K562 (cell line): Measurements from ENCODE around the gene HNRNPA3. TPM values are rescaled to one million over a fixed set of nuclear protein-coding genes. Genes with fewer than 3 reads are reported as not detected.

Source experiments
- ATF3 ChIP-seq, 2 experiments: fragments of 450-650 bp in 1 of 2; sonication (generic) in 1 of 2; formaldehyde crosslinking in 1 of 2; IDR thresholded peaks in 1 of 2; conservative IDR thresholded peaks in 1 of 2; 2 replicates each; pipeline versions ENCODE4 v1.6.1 to v1.8.1; 2016 to 2023; ENCODE audit warnings: mild to moderate bottlenecking in 2 of 2, moderate library complexity in 2 of 2, inconsistent platforms in 1 of 2, missing genetic modification reagents in 1 of 2
- CCAR2 ChIP-seq: fragments of 200-400 bp; formaldehyde crosslinking; IDR thresholded peaks from 2 replicates; pipeline ENCODE4 v1.6.1; 2017; ENCODE audit warnings: mild to moderate bottlenecking, low read depth, low read length
- MEF2D ChIP-seq: conservative IDR thresholded peaks from 2 replicates; pipeline ENCODE4 v1.6.1; 2016; ENCODE audit warnings: low read depth, missing genetic modification characterization, missing compliant biosample characterization
- NEUROD1 ChIP-seq: fragments of 150-350 bp; IDR thresholded peaks from 2 replicates; pipeline ENCODE4 v1.6.1; 2014; ENCODE audit warnings: borderline replicate concordance, low read length, low read depth; ENCODE audit not compliant: partially characterized antibody
- RBM39 ChIP-seq: fragments of 200-400 bp; formaldehyde crosslinking; optimal IDR thresholded peaks from 2 replicates; pipeline ENCODE3; 2018; ENCODE audit warnings: low read depth, low read length
- TOE1 ChIP-seq, 2 experiments: fragments of 450-650 bp in 1 of 2; sonication (generic) in 1 of 2; formaldehyde crosslinking in 1 of 2; IDR thresholded peaks; 2 replicates each; pipeline versions ENCODE4 v1.7.1 to v1.8.0; 2016 to 2022; ENCODE audit warnings: borderline replicate concordance in 2 of 2, mild to moderate bottlenecking in 2 of 2, antibody characterized with exemption in 1 of 2, inconsistent platforms in 1 of 2, low read depth in 1 of 2, missing genetic modification reagents in 1 of 2, moderate library complexity in 1 of 2
- YY1 ChIP-seq, 3 experiments: IDR thresholded peaks; 2 replicates each; pipeline ENCODE4 v1.6.1; 2011; ENCODE audit warnings: low read length in 2 of 3, mild to moderate bottlenecking in 2 of 3, moderate library complexity in 2 of 3, borderline replicate concordance in 1 of 3, control low read depth in 1 of 3, low read depth in 1 of 3; ENCODE audit not compliant: insufficient read depth in 3 of 3, insufficient replicate concordance in 2 of 3, control insufficient read depth in 1 of 3, insufficient read length in 1 of 3; ENCODE audit errors: extremely low read depth in 1 of 3
- ZNF408 ChIP-seq: fragments of 250-450 bp; sonication (Bioruptor Pico); IDR thresholded peaks from 2 replicates; pipeline ENCODE4 v1.4.0; 2020; ENCODE audit warnings: low read depth, mild to moderate bottlenecking, moderate library complexity
- ZNF699 ChIP-seq: fragments of 250-450 bp; sonication (Bioruptor Pico); IDR thresholded peaks from 2 replicates; pipeline ENCODE4 v1.8.0; 2021; ENCODE audit warnings: mild to moderate bottlenecking, moderate library complexity; ENCODE audit not compliant: insufficient replicate concordance
- polyA plus RNA-seq, 8 experiments: library from polyadenylated mRNA; depleted of rRNA in 4 of 8; stranded (reverse) in 5 of 8; unstranded in 3 of 8; fragments of >200 nt; fragmentation: Nextera tagmentation in 2 of 8; fragmentation: Illumina TruSeq in 1 of 8; extraction: Ambion mirVana in 2 of 8; extraction: Trizol in 1 of 8; gene quantifications; 2 replicates each; pipeline versions ENCODE4 v1.2.1 to v1.2.3, GENCODE V29; 2011 to 2014; ENCODE audit warnings: inconsistent platforms in 1 of 8, missing spikeins in 1 of 8
- total RNA-seq, 7 experiments: library from RNA; depleted of rRNA in 6 of 7; stranded (reverse); fragments of >200 nt in 6 of 7; fragmentation: Illumina TruSeq in 2 of 7; extraction: Trizol in 2 of 7; gene quantifications; 2 replicates each; pipeline versions ENCODE4 v1.2.1 to v1.2.3, GENCODE V29; 2011 to 2021; ENCODE audit warnings: low replicate concordance in 1 of 7

HNRNPA3 gene
- total and polyA plus RNA-seq, 9 of the 15 experiments (the other 6 are each of a cell fraction or from before 2014, with no cell fraction given): 72.8 to 428 (median 192) TPM

GRCh38 chr2:177172034-177172880 is 40.3 kb upstream of the HNRNPA3 start (continued):
- TF ChIP-seq ATF3 (IDR thresholded peaks at IDR 0.05) (peak; percentile 36; the same call in 1 of the 2 replicates), ATF3 (CRISPR knock-in tag; conservative IDR thresholded peaks at IDR 0.05) (no peak), MEF2D (no peak), ZNF699 (no peak), RBM39 (no peak), CCAR2 (no peak), YY1 (IDR thresholded peaks at IDR 0.05; ENCODE audit: borderline replicate concordance in 1 of 3, control insufficient read depth in 1 of 3, extremely low read depth in 1 of 3, insufficient read depth in 3 of 3, insufficient read length in 1 of 3, insufficient replicate concordance in 2 of 3, low read depth in 1 of 3, low read length in 2 of 3) (no peak), TOE1 (IDR thresholded peaks at IDR 0.05; ENCODE audit: borderline replicate concordance) (no peak), TOE1 (CRISPR knock-in tag; IDR thresholded peaks at IDR 0.05; ENCODE audit: borderline replicate concordance, low read depth) (no peak), ZNF408 (CRISPR knock-in tag) (no peak), NEUROD1 (no peak)
